ENCODE measurements around the gene PCDHB12. TPM values are rescaled to one million over a fixed set of nuclear protein-coding genes. Genes with fewer than 3 reads are reported as not detected.
A peak's percentile ranks its signal among the peaks of the same experiment; 100 is the strongest.
"Not testable (repeated sequence)": the region's sequence is repeated elsewhere in the genome, so short reads cannot be mapped to it uniquely, and the experiment has no call there.

PCDHB12 gene
- polyA plus RNA-seq, 3 donors from 2014 or later = not detected

DNA sequence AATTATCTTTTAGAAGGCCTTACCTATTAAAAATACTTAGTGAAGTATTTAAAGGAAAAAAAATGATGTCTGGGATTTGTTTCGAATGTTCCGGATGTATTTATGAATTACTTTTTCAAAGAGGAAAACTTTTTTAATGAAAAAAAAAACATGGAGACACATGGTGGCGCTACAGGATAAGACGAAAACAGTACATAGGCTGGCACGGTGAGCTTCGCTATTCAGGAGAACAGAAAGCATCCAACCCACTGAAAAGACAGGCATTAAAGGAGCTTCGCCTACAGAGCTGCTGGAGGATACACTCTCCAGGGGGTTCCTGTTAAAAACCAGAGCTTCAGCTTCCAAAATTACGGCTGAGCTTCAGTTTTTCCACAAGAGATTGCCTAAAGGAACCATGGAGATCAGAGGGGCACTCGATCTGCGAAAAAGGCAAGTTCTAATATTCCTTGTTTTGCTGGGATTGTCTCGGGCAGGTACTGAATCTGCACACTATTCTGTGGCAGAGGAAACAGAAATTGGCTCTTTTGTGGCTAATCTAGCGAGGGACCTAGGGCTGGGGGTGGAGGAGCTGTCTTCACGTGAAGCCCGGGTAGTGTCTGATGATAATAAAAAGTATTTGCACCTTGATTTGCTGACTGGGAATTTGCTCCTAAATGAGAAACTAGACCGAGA is 14.7 kb downstream of the PCDHB12 start, which contains the start of gene PCDHB14:
Gene PCDHB14 (plus strand): TSS at position 232 of the 672 bp plus-strand sequence. CDS start 163 bp downstream, at position 395.
- Mint-ChIP-seq H3K36me3 (peaks cover 0 to under 1% (median 0%) of the 10 kb centered on the region in 3 donors), H3K27me3 (ENCODE audit: low read depth in 3 of 3) (peaks cover 0 to 23% (median 11%) of the 10 kb centered on the region in 3 donors), H3K9me3 (peaks cover 4 to 31% (median 18%) of the 10 kb centered on the region in 6 donors), H3K27ac (no peak within 1 kb of the TSS), H3K4me1 (no peaks in the 10 kb centered on the region), H3K4me3 (peak within 1 kb of the TSS in 1 of 5 donors; percentile 21)
- peak in 1 of 3 donors; percentile 3 for DNase-seq

DNA sequence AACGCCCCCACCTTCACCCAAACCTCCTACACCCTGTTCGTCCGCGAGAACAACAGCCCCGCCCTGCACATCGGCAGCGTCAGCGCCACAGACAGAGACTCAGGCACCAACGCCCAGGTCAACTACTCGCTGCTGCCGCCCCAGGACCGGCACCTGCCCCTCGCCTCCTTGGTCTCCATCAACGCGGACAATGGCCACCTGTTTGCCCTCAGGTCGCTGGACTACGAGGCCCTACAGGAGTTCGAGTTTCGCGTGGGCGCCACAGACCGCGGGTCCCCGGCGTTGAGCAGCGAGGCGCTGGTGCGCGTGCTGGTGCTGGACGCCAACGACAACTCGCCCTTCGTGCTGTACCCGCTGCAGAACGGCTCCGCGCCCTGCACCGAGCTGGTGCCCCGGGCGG is 16.3 kb downstream of the PCDHB12 start:
- not testable (repeated sequence) for H3K27ac Mint-ChIP-seq, DNase-seq, H3K4me1 Mint-ChIP-seq, H3K4me3 Mint-ChIP-seq, H3K36me3 Mint-ChIP-seq
- peaks cover 4 to 29% (median 14%) of the 10 kb centered on the region in 6 donors for H3K9me3 Mint-ChIP-seq
- peaks cover 0 to 17% (median 9%) of the 10 kb centered on the region in 3 donors for H3K27me3 Mint-ChIP-seq (ENCODE audit: low read depth in 3 of 3)

GRCh38 chr5:141225421-141225820 is 16.9 kb downstream of the PCDHB12 start:
- not testable (repeated sequence) for H3K4me1 Mint-ChIP-seq, H3K36me3 Mint-ChIP-seq, H3K4me3 Mint-ChIP-seq, H3K27ac Mint-ChIP-seq, DNase-seq
- Mint-ChIP-seq H3K9me3 (peaks cover 4 to 29% (median 13%) of the 10 kb centered on the region in 6 donors), H3K27me3 (ENCODE audit: low read depth in 3 of 3) (peaks cover 0 to 17% (median 9%) of the 10 kb centered on the region in 3 donors)

GRCh38 chr5:141234109-141234667 is 25.7 kb downstream of the PCDHB12 start:
- H3K4me1 Mint-ChIP-seq = no peaks in the 10 kb centered on the region
- H3K4me3 Mint-ChIP-seq = no peak overlapping the region
- no peak for DNase-seq
- H3K9me3 Mint-ChIP-seq = peaks cover 15 to 62% (median 44%) of the 10 kb centered on the region in 6 donors
- H3K27me3 Mint-ChIP-seq (ENCODE audit: low read depth in 3 of 3) = peaks cover 1 to 30% (median 10%) of the 10 kb centered on the region in 3 donors
- no peak overlapping the region for H3K27ac Mint-ChIP-seq
- peaks cover 0 to 8% (median 0%) of the 10 kb centered on the region in 3 donors for H3K36me3 Mint-ChIP-seq

- H3K36me3 Mint-ChIP-seq = peaks cover 2 to 20% (median 5%) of the 10 kb centered on the region in 3 donors
- peaks cover 4 to 39% (median 10%) of the 10 kb centered on the region in 3 donors for H3K27me3 Mint-ChIP-seq (ENCODE audit: low read depth in 3 of 3)
- not testable (repeated sequence) for H3K4me3 Mint-ChIP-seq, DNase-seq, H3K27ac Mint-ChIP-seq, H3K4me1 Mint-ChIP-seq
- H3K9me3 Mint-ChIP-seq = peaks cover 29 to 79% (median 61%) of the 10 kb centered on the region in 6 donors
These were observed 27.4 kb downstream of the PCDHB12 start for GRCh38 chr5:141235922-141236321.

DNA sequence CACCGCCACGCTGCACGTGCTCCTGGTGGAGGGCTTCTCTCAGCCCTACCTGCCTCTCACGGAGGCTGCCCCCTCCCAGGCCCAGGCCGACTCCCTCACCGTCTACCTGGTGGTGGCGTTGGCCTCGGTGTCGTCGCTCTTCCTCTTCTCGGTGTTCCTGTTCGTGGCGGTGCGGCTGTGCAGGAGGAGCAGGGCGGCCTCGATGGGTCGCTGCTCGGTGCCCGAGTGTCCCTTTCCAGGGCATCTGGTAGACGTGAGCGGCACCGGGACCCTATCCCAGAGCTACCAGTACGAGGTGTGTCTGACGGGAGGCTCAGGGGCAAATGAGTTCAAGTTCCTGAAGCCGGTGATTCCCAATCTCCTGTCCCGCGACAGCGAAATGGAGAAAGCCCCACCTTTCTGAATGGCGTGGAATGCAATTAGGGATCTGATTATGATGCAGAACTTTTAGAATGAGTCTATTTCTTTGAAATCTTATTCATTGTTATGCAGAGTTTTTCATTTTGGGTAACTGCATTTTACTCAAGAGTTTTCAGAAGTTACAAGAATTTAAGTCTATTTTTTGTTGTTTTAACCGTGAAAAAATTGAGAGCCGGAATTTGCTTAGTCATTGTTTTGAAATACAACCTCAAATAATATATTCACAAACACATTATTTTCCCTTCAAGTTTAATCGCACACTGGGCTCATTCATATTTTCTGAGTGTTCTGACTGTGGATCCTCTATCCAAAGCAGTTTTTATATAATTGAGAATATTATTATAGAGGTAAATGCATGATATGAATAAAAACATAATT is 28.2 kb downstream of the PCDHB12 start:
- Mint-ChIP-seq H3K9me3 (peaks cover 28 to 76% (median 60%) of the 10 kb centered on the region in 6 donors), H3K27ac (no peak overlapping the region), H3K27me3 (ENCODE audit: low read depth in 3 of 3) (peaks cover 7 to 38% (median 10%) of the 10 kb centered on the region in 3 donors), H3K36me3 (peaks cover 2 to 20% (median 6%) of the 10 kb centered on the region in 3 donors), H3K4me3 (no peak overlapping the region), H3K4me1 (no peaks in the 10 kb centered on the region)
- no peak for DNase-seq

- Mint-ChIP-seq H3K27me3 (ENCODE audit: low read depth in 3 of 3) (peaks cover 3 to 28% (median 14%) of the 10 kb centered on the region in 3 donors), H3K36me3 (peaks cover 9 to 25% (median 13%) of the 10 kb centered on the region in 3 donors), H3K9me3 (peaks cover 31 to 88% (median 79%) of the 10 kb centered on the region in 6 donors)
These were observed 33.0 kb downstream of the PCDHB12 start for GRCh38 chr5:141241496-141241895.

GRCh38 chr5:141245250-141245717 is 36.8 kb downstream of the PCDHB12 start, which contains the start of gene PCDHB15:
Gene PCDHB15, plus strand, starts transcription at chr5:141245395. Its CDS starts 184 bp downstream, at chr5:141245579.
- Mint-ChIP-seq H3K27ac (no peak within 1 kb of the TSS), H3K4me3 (no peak within 1 kb of the TSS), H3K9me3 (peaks cover 33 to 90% (median 84%) of the 10 kb centered on the region in 6 donors), H3K36me3 (peaks cover 11 to 26% (median 18%) of the 10 kb centered on the region in 3 donors), H3K4me1 (no peaks in the 10 kb centered on the region), H3K27me3 (ENCODE audit: low read depth in 3 of 3) (peaks cover 0 to 15% (median 15%) of the 10 kb centered on the region in 3 donors)
- DNase-seq = no peak

More at GRCh38 chr5:141241496-141241895, 33.0 kb downstream of the PCDHB12 start:
- Mint-ChIP-seq H3K4me3 (no peak overlapping the region), H3K27ac (no peak overlapping the region), H3K4me1 (no peaks in the 10 kb centered on the region)
- no peak for DNase-seq

DNA sequence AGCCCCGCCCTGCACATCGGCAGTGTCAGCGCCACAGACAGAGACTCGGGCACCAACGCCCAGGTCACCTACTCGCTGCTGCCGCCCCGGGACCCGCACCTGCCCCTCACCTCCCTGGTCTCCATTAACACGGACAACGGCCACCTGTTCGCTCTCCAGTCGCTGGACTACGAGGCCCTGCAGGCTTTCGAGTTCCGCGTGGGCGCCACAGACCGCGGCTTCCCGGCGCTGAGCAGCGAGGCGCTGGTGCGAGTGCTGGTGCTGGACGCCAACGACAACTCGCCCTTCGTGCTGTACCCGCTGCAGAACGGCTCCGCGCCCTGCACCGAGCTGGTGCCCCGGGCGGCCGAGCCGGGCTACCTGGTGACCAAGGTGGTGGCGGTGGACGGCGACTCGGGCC is 38.5 kb downstream of the PCDHB12 start:
- Mint-ChIP-seq H3K36me3 (peaks cover 11 to 21% (median 13%) of the 10 kb centered on the region in 3 donors), H3K9me3 (peaks cover 24 to 94% (median 87%) of the 10 kb centered on the region in 6 donors)
- H3K4me3 Mint-ChIP-seq; H3K27me3 Mint-ChIP-seq (ENCODE audit: low read depth in 3 of 3); H3K27ac Mint-ChIP-seq; DNase-seq; H3K4me1 Mint-ChIP-seq: not testable (repeated sequence)

GRCh38 chr5:141247434-141247833 is 38.9 kb downstream of the PCDHB12 start:
- Mint-ChIP-seq H3K36me3 (peaks cover 11 to 21% (median 13%) of the 10 kb centered on the region in 3 donors), H3K9me3 (peaks cover 26 to 93% (median 86%) of the 10 kb centered on the region in 6 donors)
- H3K27me3 Mint-ChIP-seq (ENCODE audit: low read depth in 3 of 3); H3K4me3 Mint-ChIP-seq; H3K4me1 Mint-ChIP-seq; DNase-seq; H3K27ac Mint-ChIP-seq: not testable (repeated sequence)

DNA sequence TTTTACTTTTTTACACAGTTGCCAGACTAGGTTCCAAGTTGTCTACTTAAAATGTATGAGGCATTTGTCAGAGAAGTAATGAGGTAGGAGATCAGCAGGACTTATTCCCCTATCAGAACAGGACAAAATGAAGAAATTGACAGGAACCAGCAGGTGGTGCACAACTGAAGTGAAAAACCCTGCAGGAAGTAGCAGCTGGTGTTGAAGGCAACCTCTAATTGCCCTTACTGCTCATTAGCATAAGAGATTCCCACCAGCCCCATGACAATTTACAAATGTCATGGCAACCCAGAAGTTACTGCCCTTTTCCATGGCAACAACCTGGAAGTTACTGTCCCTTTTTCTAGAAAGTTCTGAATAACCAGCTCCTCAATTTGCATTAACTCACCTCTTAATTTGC is 42.1 kb downstream of the PCDHB12 start:
- Mint-ChIP-seq H3K36me3 (peaks cover 5 to 21% (median 9%) of the 10 kb centered on the region in 3 donors), H3K9me3 (peaks cover 31 to 92% (median 88%) of the 10 kb centered on the region in 6 donors), H3K27ac (no peak overlapping the region), H3K4me1 (no peaks in the 10 kb centered on the region), H3K27me3 (ENCODE audit: low read depth in 3 of 3) (peaks cover 0 to 10% (median 0%) of the 10 kb centered on the region in 3 donors), H3K4me3 (no peak overlapping the region)
- DNase-seq = no peak

- no peak overlapping the region for H3K27ac Mint-ChIP-seq
- no peaks in the 10 kb centered on the region for H3K4me1 Mint-ChIP-seq
- no peak overlapping the region for H3K4me3 Mint-ChIP-seq
- H3K27me3 Mint-ChIP-seq (ENCODE audit: low read depth in 3 of 3) = peaks cover 0 to 7% (median 2%) of the 10 kb centered on the region in 3 donors
- peaks cover 13 to 35% (median 18%) of the 10 kb centered on the region in 3 donors for H3K36me3 Mint-ChIP-seq
- peaks cover 74 to 99% (median 92%) of the 10 kb centered on the region in 6 donors for H3K9me3 Mint-ChIP-seq
- no peak for DNase-seq
These were observed 49.9 kb downstream of the PCDHB12 start for GRCh38 chr5:141258464-141258863.

DNA sequence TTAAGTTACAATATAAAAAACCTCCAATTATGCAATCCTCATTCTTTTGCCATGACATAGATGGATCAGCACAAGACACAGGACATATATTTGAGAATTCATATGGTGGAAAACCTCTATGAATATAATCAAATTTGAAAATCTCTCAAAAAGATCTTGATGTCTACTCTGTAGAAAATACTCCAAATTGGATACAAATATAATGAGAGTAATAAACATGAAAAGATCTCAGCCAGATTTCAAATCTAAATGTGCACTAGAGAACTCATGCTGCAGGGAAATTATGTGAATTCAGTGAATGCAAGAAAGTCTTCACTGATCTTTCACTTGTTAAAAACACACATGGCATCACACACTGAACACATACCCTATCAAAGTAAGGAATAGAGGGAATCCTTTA is 50.4 kb downstream of the PCDHB12 start:
- DNase-seq = no peak
- Mint-ChIP-seq H3K27ac (no peak overlapping the region), H3K27me3 (ENCODE audit: low read depth in 3 of 3) (peaks cover 0 to 7% (median 2%) of the 10 kb centered on the region in 3 donors), H3K4me3 (no peak overlapping the region), H3K9me3 (peaks cover 77 to 99% (median 92%) of the 10 kb centered on the region in 6 donors), H3K36me3 (peaks cover 15 to 32% (median 19%) of the 10 kb centered on the region in 3 donors), H3K4me1 (no peaks in the 10 kb centered on the region)

All from immature natural killer cell (primary cell).